Ishikawa (cell line): ENCODE measurements around the gene MMP15.

ENCODE experiments used
- CEBPB ChIP-seq: IDR thresholded peaks from 2 replicates; pipeline ENCODE4 v1.6.1; 2012
- CREB1 ChIP-seq: IDR thresholded peaks from 2 replicates; pipeline ENCODE4 v1.6.1; 2012; ENCODE audit warnings: low read depth
- EGR1 ChIP-seq: IDR thresholded peaks from 2 replicates; pipeline ENCODE4 v1.6.1; 2012
- EP300 ChIP-seq: IDR thresholded peaks from 2 replicates; pipeline ENCODE4 v1.6.1; 2012; ENCODE audit warnings: borderline replicate concordance
- FOXM1 ChIP-seq: IDR thresholded peaks from 2 replicates; pipeline ENCODE4 v1.6.1; 2012; ENCODE audit warnings: low read depth, borderline replicate concordance
- NFIC ChIP-seq: IDR thresholded peaks from 2 replicates; pipeline ENCODE4 v1.6.1; 2012
- RAD21 ChIP-seq: IDR thresholded peaks from 2 replicates; pipeline ENCODE4 v1.6.1; 2012; ENCODE audit warnings: low read depth
- TAF1 ChIP-seq: IDR thresholded peaks from 2 replicates; pipeline ENCODE4 v1.6.1; 2012; ENCODE audit warnings: low read depth, mild to moderate bottlenecking
- TCF12 ChIP-seq: IDR thresholded peaks from 2 replicates; pipeline ENCODE4 v1.6.1; 2012; ENCODE audit warnings: low read depth
- TEAD4 ChIP-seq: IDR thresholded peaks from 2 replicates; pipeline ENCODE4 v1.6.1; 2012
- YY1 ChIP-seq: IDR thresholded peaks from 2 replicates; pipeline ENCODE4 v1.6.1; 2012; ENCODE audit warnings: low read depth
- ZBTB7A ChIP-seq: IDR thresholded peaks from 2 replicates; pipeline ENCODE4 v1.6.1; 2012; ENCODE audit warnings: low read depth
- TF ChIP-seq, protein P1 (sequence below): IDR thresholded peaks from 2 replicates; pipeline ENCODE4 v1.6.1; 2012
- TF ChIP-seq, protein P2 (sequence below): IDR thresholded peaks from 2 replicates; pipeline ENCODE4 v1.6.1; 2012
- TF ChIP-seq, protein P3 (sequence below): IDR thresholded peaks from 2 replicates; pipeline ENCODE4 v1.6.1; 2012; ENCODE audit warnings: low read depth, mild to moderate bottlenecking

MMP15 gene

DNA sequence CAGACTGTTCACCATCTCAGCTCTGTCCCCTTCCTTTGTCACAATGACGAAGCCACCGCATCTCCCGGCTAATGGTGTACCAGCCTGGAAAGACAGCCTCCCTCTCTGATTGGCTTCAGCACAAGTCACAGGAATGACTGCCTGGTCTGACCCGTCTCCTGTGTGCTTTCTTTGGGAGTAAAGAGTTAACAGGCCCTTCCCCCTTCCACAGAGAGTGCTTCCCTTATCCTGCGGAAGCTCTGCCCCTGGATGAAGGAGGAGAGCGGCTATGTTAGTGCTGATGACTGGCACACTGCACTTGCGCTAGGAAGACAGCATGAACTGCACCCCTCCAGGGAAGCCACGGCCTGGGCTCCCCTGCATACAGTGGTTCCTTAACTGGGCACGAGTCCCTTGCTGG is 13.1 kb upstream of the MMP15 start:
- TF ChIP-seq ZBTB7A (no peak), CEBPB (no peak), EP300 (no peak), TCF12 (no peak), CREB1 (no peak), FOXM1 (no peak), EGR1 (no peak), NFIC (no peak), YY1 (no peak), RAD21 (no peak), TEAD4 (no peak), TAF1 (no peak)
- TF ChIP-seq, protein P1, sequence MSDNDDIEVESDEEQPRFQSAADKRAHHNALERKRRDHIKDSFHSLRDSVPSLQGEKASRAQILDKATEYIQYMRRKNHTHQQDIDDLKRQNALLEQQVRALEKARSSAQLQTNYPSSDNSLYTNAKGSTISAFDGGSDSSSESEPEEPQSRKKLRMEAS = no peak

DNA sequence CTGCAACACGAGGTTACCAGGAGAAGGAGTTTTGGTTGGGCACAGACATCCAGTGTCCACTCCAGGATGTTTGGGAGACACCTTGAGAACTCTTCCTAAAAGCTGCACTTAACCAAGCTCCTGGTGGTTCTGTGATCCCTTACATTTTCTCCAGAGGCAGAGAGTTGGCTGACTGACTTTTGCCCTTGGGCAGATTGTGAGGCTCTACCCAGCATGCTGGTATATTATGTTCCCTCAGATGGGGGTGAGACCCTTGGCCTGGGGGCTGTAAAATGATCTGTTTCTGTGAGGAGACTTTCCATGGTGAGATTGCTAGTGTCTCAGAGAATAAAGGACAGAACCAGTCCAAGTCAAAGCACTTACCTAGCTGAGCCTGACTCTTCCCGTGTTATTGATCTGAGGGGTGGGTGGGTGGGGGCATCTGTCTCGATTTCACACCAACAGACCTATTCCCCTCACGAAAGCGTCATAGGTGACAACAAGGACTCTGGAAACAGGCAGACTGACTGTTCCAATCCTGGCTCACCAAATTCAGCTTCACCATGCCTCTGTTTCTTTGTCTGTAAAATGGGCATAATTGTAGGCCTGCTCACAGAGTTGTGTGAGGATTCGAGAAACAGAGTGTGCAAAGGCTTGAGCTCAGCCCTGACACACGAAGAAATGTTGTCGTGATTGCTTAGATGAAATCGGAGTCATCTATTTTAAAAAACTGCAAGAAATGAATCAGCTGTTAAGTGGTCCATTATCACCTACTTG is 12.2 kb upstream of the MMP15 start:
- no peak for TF ChIP-seq EP300
- TF ChIP-seq ZBTB7A = no peak
- no peak for TF ChIP-seq TEAD4
- TF ChIP-seq, protein P1 = no peak
- no peak for TF ChIP-seq CREB1
- TF ChIP-seq, protein P2, sequence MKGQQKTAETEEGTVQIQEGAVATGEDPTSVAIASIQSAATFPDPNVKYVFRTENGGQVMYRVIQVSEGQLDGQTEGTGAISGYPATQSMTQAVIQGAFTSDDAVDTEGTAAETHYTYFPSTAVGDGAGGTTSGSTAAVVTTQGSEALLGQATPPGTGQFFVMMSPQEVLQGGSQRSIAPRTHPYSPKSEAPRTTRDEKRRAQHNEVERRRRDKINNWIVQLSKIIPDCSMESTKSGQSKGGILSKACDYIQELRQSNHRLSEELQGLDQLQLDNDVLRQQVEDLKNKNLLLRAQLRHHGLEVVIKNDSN = no peak
- TF ChIP-seq TCF12 = no peak

DNA sequence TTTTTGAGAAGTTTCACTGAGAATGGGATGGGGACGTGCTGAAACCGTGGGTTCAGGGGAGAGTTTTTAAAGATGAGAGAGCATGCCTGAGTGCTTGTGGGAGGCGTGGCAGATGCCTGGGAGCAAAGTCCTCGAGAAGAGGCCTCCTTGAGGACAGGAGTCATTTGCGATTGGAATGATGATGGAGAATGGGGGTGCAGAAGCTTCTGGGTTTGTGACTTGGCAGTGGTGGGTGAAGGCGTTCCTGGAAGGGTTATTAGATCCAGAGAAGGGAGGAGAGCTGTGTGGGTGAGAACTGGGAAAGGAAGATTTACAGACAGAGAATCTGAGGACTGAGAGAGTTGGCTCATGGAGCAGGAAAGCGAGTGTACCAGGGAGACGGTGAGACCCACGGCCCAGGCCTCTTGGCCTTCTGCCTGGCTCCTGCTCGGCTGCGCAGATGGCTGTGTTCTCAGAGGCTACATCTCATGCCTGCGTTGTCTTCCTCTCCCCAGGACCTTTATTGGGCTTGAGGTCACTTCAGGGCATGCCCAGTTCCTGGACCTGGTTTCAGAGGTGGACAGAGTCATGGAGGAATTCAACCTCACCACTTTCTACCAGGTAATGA is 8.6 kb upstream of the MMP15 start:
- TF ChIP-seq, protein P2 = no peak
- TF ChIP-seq RAD21 = no peak
- TF ChIP-seq EP300 = no peak
- TF ChIP-seq TAF1 = no peak
- no peak for TF ChIP-seq YY1

DNA sequence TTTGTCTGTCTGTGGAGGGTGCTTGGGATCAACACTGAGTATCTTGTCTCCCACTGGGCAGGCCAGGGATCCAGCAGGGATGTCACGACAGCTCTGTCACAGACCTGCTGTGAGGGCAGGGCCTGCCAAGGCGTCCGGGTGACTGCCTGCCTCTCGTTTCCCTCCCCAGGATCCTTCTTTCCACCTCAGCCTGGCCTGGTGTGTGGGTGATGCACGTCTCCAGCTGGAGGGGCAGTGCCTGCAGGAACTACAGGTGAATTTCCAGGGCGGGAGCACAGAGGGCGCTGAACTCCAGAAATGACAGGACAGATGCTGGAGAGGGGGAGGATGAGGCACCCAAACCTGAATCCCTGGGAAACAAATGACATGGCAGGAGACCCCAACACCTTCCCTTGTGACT is 6.8 kb upstream of the MMP15 start:
- TF ChIP-seq, protein P2 = no peak
- TF ChIP-seq RAD21 = no peak
- TF ChIP-seq FOXM1 = no peak
- no peak for TF ChIP-seq NFIC
- TF ChIP-seq TEAD4 = no peak
- TF ChIP-seq CREB1 = no peak
- no peak for TF ChIP-seq EP300
- TF ChIP-seq YY1 = no peak
- no peak for TF ChIP-seq CEBPB
- TF ChIP-seq TCF12 = no peak
- no peak for TF ChIP-seq TAF1
- TF ChIP-seq, protein P1 = no peak
- TF ChIP-seq, protein P3, sequence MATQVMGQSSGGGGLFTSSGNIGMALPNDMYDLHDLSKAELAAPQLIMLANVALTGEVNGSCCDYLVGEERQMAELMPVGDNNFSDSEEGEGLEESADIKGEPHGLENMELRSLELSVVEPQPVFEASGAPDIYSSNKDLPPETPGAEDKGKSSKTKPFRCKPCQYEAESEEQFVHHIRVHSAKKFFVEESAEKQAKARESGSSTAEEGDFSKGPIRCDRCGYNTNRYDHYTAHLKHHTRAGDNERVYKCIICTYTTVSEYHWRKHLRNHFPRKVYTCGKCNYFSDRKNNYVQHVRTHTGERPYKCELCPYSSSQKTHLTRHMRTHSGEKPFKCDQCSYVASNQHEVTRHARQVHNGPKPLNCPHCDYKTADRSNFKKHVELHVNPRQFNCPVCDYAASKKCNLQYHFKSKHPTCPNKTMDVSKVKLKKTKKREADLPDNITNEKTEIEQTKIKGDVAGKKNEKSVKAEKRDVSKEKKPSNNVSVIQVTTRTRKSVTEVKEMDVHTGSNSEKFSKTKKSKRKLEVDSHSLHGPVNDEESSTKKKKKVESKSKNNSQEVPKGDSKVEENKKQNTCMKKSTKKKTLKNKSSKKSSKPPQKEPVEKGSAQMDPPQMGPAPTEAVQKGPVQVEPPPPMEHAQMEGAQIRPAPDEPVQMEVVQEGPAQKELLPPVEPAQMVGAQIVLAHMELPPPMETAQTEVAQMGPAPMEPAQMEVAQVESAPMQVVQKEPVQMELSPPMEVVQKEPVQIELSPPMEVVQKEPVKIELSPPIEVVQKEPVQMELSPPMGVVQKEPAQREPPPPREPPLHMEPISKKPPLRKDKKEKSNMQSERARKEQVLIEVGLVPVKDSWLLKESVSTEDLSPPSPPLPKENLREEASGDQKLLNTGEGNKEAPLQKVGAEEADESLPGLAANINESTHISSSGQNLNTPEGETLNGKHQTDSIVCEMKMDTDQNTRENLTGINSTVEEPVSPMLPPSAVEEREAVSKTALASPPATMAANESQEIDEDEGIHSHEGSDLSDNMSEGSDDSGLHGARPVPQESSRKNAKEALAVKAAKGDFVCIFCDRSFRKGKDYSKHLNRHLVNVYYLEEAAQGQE = no peak
- TF ChIP-seq EGR1 = no peak
- no peak for TF ChIP-seq ZBTB7A

DNA sequence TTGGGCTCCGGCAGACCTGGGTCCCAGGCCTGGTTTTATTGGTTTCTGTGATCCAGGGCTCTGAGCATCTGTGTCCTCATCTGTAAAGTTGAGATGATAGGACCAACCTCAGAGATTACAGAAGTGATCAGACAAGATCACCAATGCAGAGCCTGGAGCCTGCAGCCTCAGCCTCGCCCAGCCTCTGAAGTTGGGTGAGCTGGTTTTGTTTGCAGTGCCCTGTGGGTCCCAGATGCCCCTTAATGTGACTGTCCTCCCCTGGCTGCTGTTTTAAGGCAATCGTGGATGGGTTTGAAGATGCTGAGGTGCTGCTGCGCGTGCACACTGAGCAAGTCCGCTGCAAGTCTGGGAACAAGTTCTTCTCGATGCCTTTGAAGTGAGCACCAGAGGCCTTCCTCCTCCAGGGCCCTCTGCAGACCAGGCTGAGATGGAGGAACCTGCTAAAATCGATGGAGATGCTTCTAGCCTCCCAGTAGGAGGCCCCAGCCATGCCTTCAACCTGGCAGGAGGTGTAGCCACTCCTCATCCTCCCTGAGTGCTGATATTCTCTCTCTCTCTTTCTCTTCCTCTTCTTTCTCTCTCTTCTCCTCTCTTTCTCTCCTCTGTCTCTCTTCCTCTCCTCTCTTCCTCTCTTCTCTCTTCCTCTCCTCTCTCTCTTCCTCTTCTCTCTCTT is 5.6 kb upstream of the MMP15 start:
- TF ChIP-seq TEAD4 (no peak), ZBTB7A (no peak), CEBPB (no peak), NFIC (no peak), TCF12 (no peak), EP300 (no peak), YY1 (no peak), EGR1 (no peak)
- TF ChIP-seq, protein P2 = no peak
- TF ChIP-seq, protein P3 = no peak
